Stimulated activated CD4-positive, alpha-beta T cell treated with anti-CD3 and anti-CD28 coated beads, Interleukin-4, amount 100 ng/mL, for 48 hours (primary cell): ENCODE measurements around the gene TNFSF9.
"Not testable (repeated sequence)": the region's sequence is repeated elsewhere in the genome, so short reads cannot be mapped to it uniquely, and the experiment has no call there.

Source experiments
- DNase-seq, 2 donors: peaks; one replicate each; pipeline ENCODE4 v3.0.0-alpha.2; 2020; ENCODE audit warnings: low read depth in 2 of 2

The TNFSF9 gene

GRCh38 chr19:6532244-6532999, 1.6 kb downstream of the TNFSF9 start:
- no peak for DNase-seq

GRCh38 chr19:6533000-6533328, 2.1 kb downstream of the TNFSF9 start:
- DNase-seq = no peak

GRCh38 chr19:6533746-6534418, 3.1 kb downstream of the TNFSF9 start:
- no peak for DNase-seq

- no peak for DNase-seq
Measured at GRCh38 chr19:6534451-6535093, 3.7 kb downstream of the TNFSF9 start.

DNA sequence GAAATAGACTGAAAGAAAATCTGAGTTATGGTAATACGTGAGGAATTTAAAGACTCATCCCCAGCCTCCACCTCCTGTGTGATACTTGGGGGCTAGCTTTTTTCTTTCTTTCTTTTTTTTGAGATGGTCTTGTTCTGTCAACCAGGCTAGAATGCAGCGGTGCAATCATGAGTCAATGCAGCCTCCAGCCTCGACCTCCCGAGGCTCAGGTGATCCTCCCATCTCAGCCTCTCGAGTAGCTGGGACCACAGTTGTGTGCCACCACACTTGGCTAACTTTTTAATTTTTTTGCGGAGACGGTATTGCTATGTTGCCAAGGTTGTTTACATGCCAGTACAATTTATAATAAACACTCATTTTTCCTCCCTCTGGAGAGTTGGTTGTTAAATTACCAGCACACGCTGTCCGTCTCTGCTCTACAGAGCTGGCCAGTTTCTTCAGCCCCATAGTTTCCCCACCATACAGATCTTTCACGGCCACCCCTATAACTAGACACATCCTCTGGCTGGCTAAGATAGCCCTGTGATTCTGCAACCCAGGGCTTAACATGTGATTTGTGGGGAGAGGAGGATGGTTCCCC, 4.8 kb downstream of the TNFSF9 start:
- DNase-seq = no peak

DNA sequence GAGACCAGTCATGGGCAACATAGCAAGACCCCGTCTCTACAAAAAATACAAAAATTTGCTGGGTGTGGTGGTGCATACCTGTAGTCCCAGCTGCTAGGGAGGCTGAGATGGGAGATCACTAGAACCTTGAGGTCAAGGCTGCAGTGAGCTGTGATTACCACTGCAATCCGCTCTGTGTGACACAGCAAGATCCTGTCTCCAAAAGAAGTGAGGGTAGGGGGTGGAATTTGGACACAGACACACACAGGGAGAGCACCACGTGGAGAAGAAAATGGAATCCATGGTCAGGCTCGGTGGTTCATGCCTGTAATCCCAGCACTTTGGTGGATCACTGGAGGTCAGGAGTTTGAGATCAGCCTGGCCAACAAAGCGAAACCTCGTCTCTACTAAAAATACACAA, 8.7 kb downstream of the TNFSF9 start:
- no peak for DNase-seq

DNA sequence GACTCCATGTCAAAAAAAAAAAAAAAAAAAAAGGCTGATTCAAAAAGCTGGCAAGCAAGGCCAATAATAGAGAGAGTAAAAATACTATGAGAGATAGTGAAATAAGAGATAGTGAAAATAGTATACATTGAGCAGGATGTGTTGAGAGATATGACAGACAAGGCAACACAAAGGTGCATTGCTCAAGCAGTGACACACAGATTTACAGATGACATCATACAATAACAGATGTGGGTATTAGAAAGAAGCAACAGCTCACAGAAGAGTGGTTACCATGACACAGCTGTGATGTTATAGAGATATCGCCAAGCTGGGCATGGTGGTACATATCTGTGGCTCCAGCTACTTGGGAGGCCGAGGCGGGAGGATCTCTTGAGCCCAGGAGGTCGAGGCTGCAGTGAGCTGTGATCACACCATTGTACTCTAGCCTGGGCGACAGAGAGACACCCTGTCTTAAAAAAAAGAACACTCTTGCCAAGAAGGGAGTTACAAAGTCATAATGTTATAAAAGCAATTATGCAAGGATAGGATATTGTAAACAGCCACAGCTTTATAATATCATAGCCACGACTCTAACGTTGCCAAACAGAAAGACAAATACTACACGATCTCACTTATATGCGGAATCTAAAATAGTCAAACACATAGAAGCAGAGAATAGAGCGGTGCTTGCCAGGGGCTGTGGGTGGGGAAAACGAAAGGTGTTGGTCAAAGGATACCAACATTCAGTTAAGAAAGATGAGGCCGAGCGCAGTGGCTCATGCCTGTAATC, 10.3 kb downstream of the TNFSF9 start:
- no peak for DNase-seq

GRCh38 chr19:6543866-6544347, 13.1 kb downstream of the TNFSF9 start:
- DNase-seq = no peak

GRCh38 chr19:6550679-6551078, 19.9 kb downstream of the TNFSF9 start:
- DNase-seq = not testable (repeated sequence)

DNA sequence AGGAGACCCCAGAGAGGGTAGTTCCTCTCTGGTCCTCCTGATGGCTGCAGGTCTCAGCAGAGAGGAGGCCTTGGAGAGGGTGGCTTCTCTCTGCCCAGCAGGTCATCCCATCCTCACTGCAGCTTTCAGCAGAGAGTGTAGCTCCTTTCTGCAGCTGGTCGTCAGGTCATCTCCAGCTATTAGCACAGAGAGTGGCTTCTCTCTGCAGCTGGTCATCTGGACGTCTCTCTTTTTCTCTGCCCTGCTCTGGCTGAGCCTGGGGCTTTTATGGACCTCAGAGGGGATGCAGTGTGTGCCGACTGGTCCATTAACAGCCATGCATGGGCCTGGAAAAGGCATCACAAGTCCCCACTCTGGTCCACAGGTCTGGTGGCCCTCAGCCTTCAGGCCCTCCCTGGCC, 20.3 kb downstream of the TNFSF9 start:
- DNase-seq = no peak

DNA sequence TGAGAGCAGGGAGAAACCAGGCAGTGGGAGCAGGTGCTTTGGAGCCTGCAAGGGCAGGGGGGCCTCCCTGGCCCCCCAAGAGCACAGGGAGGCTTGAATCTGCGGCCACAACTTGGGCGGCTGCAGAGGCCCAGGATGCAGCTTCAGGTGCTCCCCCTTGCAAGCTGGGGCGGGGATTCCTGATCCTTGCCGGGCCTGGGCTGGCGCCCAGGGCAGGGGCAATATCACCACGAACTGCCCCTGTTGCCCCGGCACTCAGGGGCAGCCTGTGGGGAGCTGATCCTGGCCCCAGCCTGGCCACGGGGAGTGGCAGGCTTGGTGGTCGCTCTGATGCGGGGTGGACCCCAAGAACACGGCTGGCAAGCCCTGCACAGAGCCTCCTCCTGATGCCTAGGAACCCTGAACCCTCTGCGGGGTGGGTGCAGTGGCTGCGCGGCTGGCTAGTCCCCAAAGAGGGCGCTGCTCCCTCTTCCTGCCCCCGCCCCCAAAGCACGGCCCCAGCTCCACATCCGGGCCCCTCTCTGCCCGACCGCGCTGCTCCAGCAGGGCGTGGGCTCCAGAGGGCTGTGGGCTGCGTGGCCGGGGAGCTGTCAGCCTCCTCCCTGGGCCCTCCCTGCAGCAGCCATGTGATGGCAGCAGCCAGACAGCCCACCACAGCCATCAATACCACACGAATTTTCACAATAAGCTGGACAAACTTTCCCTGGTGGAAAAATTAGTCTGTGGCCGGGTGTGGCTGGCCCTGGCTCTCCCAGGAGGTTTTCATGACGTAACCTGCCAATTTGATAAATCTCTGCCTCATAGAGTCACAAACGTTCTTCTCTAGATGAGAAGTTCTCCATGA, 21.0 kb downstream of the TNFSF9 start:
- peak; percentile 42 to 50 for DNase-seq

- DNase-seq = no peak
Measured at GRCh38 chr19:6556043-6556449, 25.2 kb downstream of the TNFSF9 start.

DNA sequence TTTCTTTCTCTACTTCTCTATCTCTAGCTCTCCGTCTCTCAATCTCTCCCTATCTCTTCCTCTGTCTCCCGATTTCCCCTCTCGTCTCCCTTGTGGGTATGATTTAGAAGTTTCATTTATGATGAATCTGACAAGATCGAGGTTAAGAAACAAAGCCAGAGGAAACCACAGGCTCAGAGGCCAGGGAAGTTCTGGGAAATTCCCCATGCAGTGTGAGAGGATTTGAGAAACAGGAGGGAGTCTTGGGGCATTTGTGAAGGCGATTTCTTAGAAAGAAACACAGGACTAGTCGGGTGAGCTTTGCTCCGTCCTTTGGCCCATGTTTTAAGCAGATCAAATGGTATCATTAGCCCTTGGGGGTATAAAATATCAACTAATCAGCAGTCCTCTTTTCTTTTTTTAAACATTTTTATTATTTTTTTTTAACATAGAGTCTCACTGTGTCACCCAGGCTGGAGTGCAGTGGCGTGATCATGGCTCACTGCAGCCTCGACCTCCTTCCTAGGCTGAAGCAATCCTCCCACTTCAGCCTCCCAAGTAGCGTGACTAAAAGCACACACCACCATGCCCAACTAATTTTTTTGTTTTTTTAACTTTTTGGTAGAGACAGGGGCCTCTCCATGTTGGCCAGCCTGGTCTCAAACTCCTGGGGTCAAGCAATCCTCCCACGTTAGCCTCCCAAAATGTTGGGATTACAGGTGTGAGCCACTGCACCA, 25.8 kb downstream of the TNFSF9 start:
- DNase-seq = peak in 1 of 2 donors; percentile 15

DNA sequence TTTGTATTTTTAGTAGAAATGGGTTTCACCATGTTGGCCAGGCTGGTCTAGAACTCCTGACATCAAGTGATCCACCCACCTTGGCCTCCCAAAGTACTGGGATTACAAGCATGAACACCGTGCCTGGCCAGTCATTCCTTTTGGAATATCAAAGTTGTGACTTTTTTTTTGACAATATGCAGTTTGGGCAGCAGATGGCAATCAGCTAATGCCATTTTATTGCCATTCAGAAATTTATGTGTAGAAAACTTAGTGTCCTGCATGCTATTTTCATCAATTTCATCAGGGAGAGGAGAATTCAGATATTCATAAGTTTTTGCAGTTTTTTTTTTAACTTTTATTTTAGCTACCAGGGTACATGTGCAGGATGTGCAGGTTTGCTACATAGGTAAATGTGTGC, 31.6 kb downstream of the TNFSF9 start:
- not testable (repeated sequence) for DNase-seq

DNA sequence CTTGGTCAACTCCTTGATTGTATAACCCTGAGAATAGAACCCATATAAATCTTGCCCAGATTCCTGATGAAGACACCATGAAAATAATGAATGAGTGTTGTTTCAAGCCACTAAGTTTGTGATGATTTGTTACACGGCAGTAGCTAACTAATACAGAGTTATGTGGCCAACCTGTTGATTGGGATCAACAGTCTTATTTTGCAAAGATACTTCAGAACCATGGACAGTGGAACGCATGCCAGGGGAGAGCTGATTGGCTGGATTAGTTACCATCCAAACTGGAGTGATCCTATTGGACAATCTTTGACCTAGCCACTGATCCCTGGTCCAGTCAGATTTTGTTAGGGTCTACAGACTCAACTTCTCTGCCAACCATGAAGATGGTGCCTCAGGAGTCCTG, 33.6 kb downstream of the TNFSF9 start:
- no peak for DNase-seq

GRCh38 chr19:6566727-6567126, 35.9 kb downstream of the TNFSF9 start:
- DNase-seq = not testable (repeated sequence)

DNA sequence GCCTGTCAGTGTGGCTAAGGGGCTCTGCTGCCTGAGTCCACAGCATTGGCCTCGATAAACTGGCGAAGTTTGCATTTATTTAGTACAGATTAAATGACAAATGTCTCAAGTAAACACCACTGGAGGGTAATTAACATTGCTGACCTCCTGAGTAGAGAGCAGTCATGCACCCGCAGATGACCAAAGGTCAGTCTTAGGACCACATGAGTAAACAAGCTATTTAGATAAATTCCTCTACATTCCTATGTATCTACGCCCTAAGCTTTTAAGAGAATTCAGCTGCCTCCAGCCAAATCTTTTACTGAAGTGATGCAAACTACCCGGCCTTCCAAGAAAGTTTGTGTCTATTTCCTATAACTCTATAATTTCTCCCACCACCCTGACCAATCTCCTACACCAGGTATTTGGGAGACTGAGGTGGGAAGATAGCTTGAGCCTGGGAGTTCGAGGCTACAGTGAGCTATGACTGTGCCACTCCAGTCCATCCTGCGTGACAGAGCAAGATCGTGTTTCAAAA, 37.2 kb downstream of the TNFSF9 start:
- DNase-seq = no peak

DNA sequence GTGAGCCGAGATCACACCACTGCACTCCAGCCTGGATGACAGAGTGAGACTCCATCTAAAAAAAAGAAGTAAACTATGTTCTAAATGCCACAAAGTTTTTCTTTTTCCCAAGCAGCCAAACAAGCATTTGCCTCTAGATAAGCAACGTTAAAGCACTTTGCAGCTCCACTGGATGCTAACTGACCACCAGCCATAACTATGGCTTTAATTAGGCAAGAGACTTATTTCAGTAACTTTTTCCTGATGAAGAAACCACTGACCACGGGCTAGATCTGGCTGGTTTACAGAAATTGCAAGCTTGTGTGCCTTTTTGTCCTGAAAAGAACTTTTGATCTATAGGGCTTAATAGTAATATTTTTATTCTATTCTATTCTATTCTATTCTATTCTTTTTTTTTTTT, 38.0 kb downstream of the TNFSF9 start:
- no peak for DNase-seq

GRCh38 chr19:6570764-6571163, 39.9 kb downstream of the TNFSF9 start:
- no peak for DNase-seq

- no peak for DNase-seq
Measured at GRCh38 chr19:6571167-6571566, 40.3 kb downstream of the TNFSF9 start.
